H1 (cell line): Measurements from ENCODE around the gene RNF215. TPM values are rescaled to one million over a fixed set of nuclear protein-coding genes. Genes with fewer than 3 reads are reported as not detected.

Experiments used
- CTCF ChIA-PET: fragments of 300-600 bp; sonication (Branson Sonifier 250); formaldehyde crosslinking; loops from one replicate; lab custom pipeline; 2021; ENCODE audit not compliant: partially characterized antibody; lab: Charles Lee
- POLR2A ChIA-PET: fragments of 300-600 bp; sonication (Branson Sonifier 250); formaldehyde crosslinking; loops from one replicate; lab custom pipeline; 2021; ENCODE audit warnings: inconsistent platforms; ENCODE audit not compliant: partially characterized antibody; lab: Charles Lee
- DNase-seq, 2 experiments: peaks; one replicate each; pipeline versions ENCODE4 v3.0.0 to v3.0.0-alpha.2; 2010 to 2022; ENCODE audit warnings: low spot score in 2 of 2, low read depth in 1 of 2, mixed read lengths in 1 of 2
- FAIRE-seq: peaks from 2 replicates; lab custom pipeline; 2011; peaks lifted over from hg19 to GRCh38; lab: Jason Lieb, UNC
- H2AFZ ChIP-seq: 2 replicates; pipeline ENCODE4 v1.8.1; 2012; ENCODE audit warnings: low read length, inconsistent platforms
- H2AK5ac ChIP-seq: 2 replicates; pipeline ENCODE4 v1.6.1; 2013; ENCODE audit warnings: low read depth, low read length
- H2BK120ac ChIP-seq: replicated peaks from 2 replicates; pipeline ENCODE3; 2013; ENCODE audit warnings: low read depth, low read length, inconsistent platforms
- H2BK12ac ChIP-seq: 2 replicates; pipeline ENCODE4 v1.6.1; 2013; ENCODE audit warnings: low read depth, low read length
- H2BK15ac ChIP-seq: 2 replicates; pipeline ENCODE4 v1.6.1; 2013; ENCODE audit warnings: low read length
- H2BK20ac ChIP-seq: 2 replicates; pipeline ENCODE4 v1.6.1; 2013; ENCODE audit warnings: low read length
- H2BK5ac ChIP-seq: 2 replicates; pipeline ENCODE4 v1.6.1; 2013; ENCODE audit warnings: low read depth, low read length
- H3K14ac ChIP-seq: 2 replicates; pipeline ENCODE4 v1.6.1; 2013; ENCODE audit warnings: inconsistent platforms; ENCODE audit not compliant: insufficient read length
- H3K18ac ChIP-seq: 2 replicates; pipeline ENCODE4 v1.6.1; 2013; ENCODE audit warnings: low read length; ENCODE audit errors: extremely low read depth
- H3K23ac ChIP-seq: 2 replicates; pipeline ENCODE4 v1.6.1; 2013; ENCODE audit warnings: inconsistent platforms; ENCODE audit not compliant: insufficient read length
- H3K23me2 ChIP-seq: 2 replicates; pipeline ENCODE4 v1.6.1; 2013; ENCODE audit warnings: low read depth, low read length
- H3K27ac ChIP-seq: 2 replicates; pipeline ENCODE4 v1.6.1; 2011; ENCODE audit warnings: low read depth, low read length, inconsistent platforms
- H3K27me3 ChIP-seq, 4 experiments: replicated peaks in 1 of 4; 1 replicate in 1 of 4; 2 replicates in 3 of 4; pipeline versions ENCODE4 v1.6.1 to v1.8.1; 2011 to 2013; ENCODE audit warnings: low read length in 3 of 4, mild to moderate bottlenecking in 3 of 4, inconsistent platforms in 2 of 4, mixed read lengths in 2 of 4, moderate library complexity in 1 of 4; ENCODE audit not compliant: control insufficient read depth in 3 of 4, insufficient read depth in 3 of 4; ENCODE audit errors: extremely low read depth in 1 of 4
- H3K36me3 ChIP-seq, 4 experiments: 2 replicates each; pipeline versions ENCODE4 v1.6.1 to v1.8.1; 2011 to 2013; ENCODE audit warnings: mild to moderate bottlenecking in 4 of 4, low read length in 3 of 4, moderate library complexity in 2 of 4, control low read depth in 1 of 4, inconsistent platforms in 1 of 4; ENCODE audit not compliant: insufficient read depth in 4 of 4, control insufficient read depth in 2 of 4
- H3K4ac ChIP-seq: replicated peaks from 2 replicates; pipeline ENCODE3; 2013; ENCODE audit warnings: low read length, low read depth, mixed read lengths, inconsistent platforms; ENCODE audit not compliant: insufficient read length
- H3K4me1 ChIP-seq, 4 experiments: replicated peaks in 1 of 4; 1 replicate in 1 of 4; 2 replicates in 3 of 4; pipeline versions ENCODE4 v1.6.1 to v1.8.1; 2011 to 2013; ENCODE audit warnings: low read length in 3 of 4, inconsistent platforms in 2 of 4, mixed read lengths in 1 of 4; ENCODE audit not compliant: insufficient read depth in 4 of 4, control insufficient read depth in 3 of 4
- H3K4me2 ChIP-seq, 2 experiments: 2 replicates each; pipeline versions ENCODE4 v1.6.1 to v1.8.1; 2011 to 2013; ENCODE audit warnings: low read depth in 2 of 2, low read length in 2 of 2, control low read depth in 1 of 2, inconsistent platforms in 1 of 2, mild to moderate bottlenecking in 1 of 2; ENCODE audit not compliant: insufficient read depth in 1 of 2
- H3K4me3 ChIP-seq, 4 experiments: fragments of 200-600, 300-600 bp in 1 of 4; sonication (generic), shearing (Covaris generic), sonication (Bioruptor Twin) in 1 of 4; 2 replicates each; pipeline versions ENCODE4 v1.5.1 to v1.8.1; 2011 to 2016; ENCODE audit warnings: low read length in 4 of 4, low read depth in 3 of 4, control low read depth in 2 of 4, inconsistent platforms in 2 of 4, mild to moderate bottlenecking in 2 of 4, mixed read lengths in 1 of 4, moderate library complexity in 1 of 4; ENCODE audit not compliant: insufficient read depth in 2 of 4; ENCODE audit errors: extremely low read depth in 1 of 4
- H3K56ac ChIP-seq: replicated peaks from 2 replicates; pipeline ENCODE3; 2013; ENCODE audit warnings: low read depth, mild to moderate bottlenecking, mixed read lengths, low read length, inconsistent platforms; ENCODE audit not compliant: insufficient read length
- H3K79me1 ChIP-seq: 2 replicates; pipeline ENCODE4 v1.6.1; 2013; ENCODE audit warnings: low read depth, low read length, control low read depth
- H3K79me2 ChIP-seq, 2 experiments: 2 replicates each; pipeline versions ENCODE4 v1.6.1 to v1.8.1; 2012 to 2013; ENCODE audit warnings: low read length in 2 of 2, mild to moderate bottlenecking in 2 of 2, inconsistent platforms in 1 of 2; ENCODE audit not compliant: insufficient read depth in 2 of 2, control insufficient read depth in 1 of 2
- H3K9ac ChIP-seq, 4 experiments: replicated peaks in 1 of 4; 1 replicate in 1 of 4; 2 replicates in 3 of 4; pipeline versions ENCODE4 v1.6.1 to v1.8.1; 2011 to 2013; ENCODE audit warnings: low read depth in 3 of 4, low read length in 3 of 4, control low read depth in 2 of 4, mild to moderate bottlenecking in 2 of 4, moderate library complexity in 2 of 4, inconsistent platforms in 1 of 4; ENCODE audit errors: extremely low read depth in 1 of 4
- H3K9me3 ChIP-seq, 2 experiments: 2 replicates each; pipeline versions ENCODE4 v1.6.1 to v1.8.1; 2012 to 2013; ENCODE audit warnings: mild to moderate bottlenecking in 2 of 2, moderate library complexity in 2 of 2, control low read depth in 1 of 2, inconsistent platforms in 1 of 2, low read depth in 1 of 2, low read length in 1 of 2, mixed read lengths in 1 of 2; ENCODE audit not compliant: insufficient read depth in 2 of 2
- H4K20me1 ChIP-seq, 2 experiments: replicated peaks in 1 of 2; 2 replicates each; pipeline versions ENCODE3 to v1.8.1; 2011 to 2013; ENCODE audit warnings: inconsistent platforms in 2 of 2, low read length in 2 of 2, mild to moderate bottlenecking in 1 of 2; ENCODE audit not compliant: insufficient read depth in 2 of 2, control insufficient read depth in 1 of 2
- H4K5ac ChIP-seq: 2 replicates; pipeline ENCODE4 v1.6.1; 2013; ENCODE audit warnings: low read length, low read depth, mixed read lengths, inconsistent platforms; ENCODE audit not compliant: insufficient read length
- H4K8ac ChIP-seq: 2 replicates; pipeline ENCODE4 v1.8.0; 2013; ENCODE audit warnings: mild to moderate bottlenecking, moderate library complexity, low read length, inconsistent platforms; ENCODE audit not compliant: insufficient read depth; ENCODE audit errors: extremely low read depth
- H4K91ac ChIP-seq: replicated peaks from 2 replicates; pipeline ENCODE3; 2013; ENCODE audit warnings: low read length, mixed read lengths, inconsistent platforms; ENCODE audit not compliant: insufficient read length
- CBX8 ChIP-seq: fragments of 300-800, 300-1000 bp; sonication (generic); IDR thresholded peaks from 2 replicates; pipeline ENCODE4 v1.7.1; 2016; ENCODE audit warnings: low read depth, low read length, borderline replicate concordance
- EP300 ChIP-seq, 2 experiments: IDR thresholded peaks; 1 replicate in 1 of 2; 2 replicates in 1 of 2; pipeline ENCODE4 v1.6.1; 2011 to 2012; ENCODE audit warnings: low read depth in 2 of 2, low read length in 2 of 2, mild to moderate bottlenecking in 2 of 2, borderline replicate concordance in 1 of 2, inconsistent platforms in 1 of 2, moderate library complexity in 1 of 2
- GTF2F1 ChIP-seq: IDR thresholded peaks from 2 replicates; pipeline ENCODE4 v1.6.1; 2012; ENCODE audit warnings: low read depth, low read length, improper control_type of control experiment, borderline replicate concordance
- SAP30 ChIP-seq: fragments of 300-600 bp; sonication (generic); IDR thresholded peaks from 2 replicates; pipeline ENCODE4 v1.7.1; 2012; ENCODE audit warnings: low read length, moderate library complexity, mild to moderate bottlenecking, inconsistent platforms; ENCODE audit not compliant: insufficient read depth, insufficient replicate concordance
- SIX5 ChIP-seq: IDR thresholded peaks from 2 replicates; pipeline ENCODE4 v1.6.1; 2011; ENCODE audit warnings: mild to moderate bottlenecking, low read depth, low read length
- SUZ12 ChIP-seq: fragments of 200-600 bp; sonication (generic); IDR thresholded peaks from 2 replicates; pipeline ENCODE4 v1.6.1; 2012; ENCODE audit warnings: mild to moderate bottlenecking, inconsistent platforms, low read length, moderate library complexity, mixed read lengths
- TAF1 ChIP-seq: IDR thresholded peaks from 2 replicates; pipeline ENCODE4 v1.6.1; 2011; ENCODE audit warnings: mild to moderate bottlenecking, low read depth, low read length
- TBP ChIP-seq: IDR thresholded peaks from 2 replicates; pipeline ENCODE4 v1.6.1; 2011; ENCODE audit warnings: low read depth, low read length, improper control_type of control experiment
- WGBS, 2 experiments: shearing (Covaris generic) in 1 of 2; methylation state at CpG; one replicate each; pipeline versions ENCODE4 v1.1.6 to v1.1.7; 2013 to 2015; ENCODE audit warnings: low lambda C conversion rate in 2 of 2, mixed read lengths in 2 of 2, inconsistent platforms in 1 of 2, low coverage in 1 of 2, missing lambda C conversion rate in 1 of 2; ENCODE audit not compliant: insufficient replicate concordance in 2 of 2, insufficient coverage in 1 of 2, insufficient read length in 1 of 2; ENCODE audit errors: extremely low coverage in 1 of 2, missing lambda C conversion rate in 1 of 2; 5-methylcytosine and 5-hydroxymethylcytosine counted together
- polyA plus RNA-seq, 7 experiments: library from polyadenylated mRNA; depleted of rRNA in 3 of 7; stranded (reverse) in 5 of 7; unstranded in 2 of 7; fragments of >200 nt in 5 of 7; fragments of 200-250 nt in 2 of 7; gene quantifications; 1 replicate in 5 of 7; 2 replicates in 1 of 7; 4 replicates in 1 of 7; pipeline versions ENCODE4 v1.2.1 to v1.2.3, GENCODE V29; 2011 to 2013; ENCODE audit warnings: missing spikeins in 2 of 7, mixed read lengths in 2 of 7
- total RNA-seq: library from RNA; stranded (reverse); fragmentation: NEBNext Ultra II Directional; extraction: Animal tissue kit (Norgen Biotek cat#: 25700); gene quantifications from 2 replicates; pipeline ENCODE4 v1.2.1, GENCODE V29; 2021
- TF ChIP-seq, protein P1 (sequence below): IDR thresholded peaks from 2 replicates; pipeline ENCODE4 v1.6.1; 2011; ENCODE audit warnings: low read depth, mild to moderate bottlenecking, low read length; ENCODE audit not compliant: insufficient read depth

The RNF215 gene
- total and polyA plus RNA-seq, 2 of the 8 experiments (the other 6 are each of a cell fraction or from before 2014, with no cell fraction given): 13.1 to 19.0 TPM

DNA sequence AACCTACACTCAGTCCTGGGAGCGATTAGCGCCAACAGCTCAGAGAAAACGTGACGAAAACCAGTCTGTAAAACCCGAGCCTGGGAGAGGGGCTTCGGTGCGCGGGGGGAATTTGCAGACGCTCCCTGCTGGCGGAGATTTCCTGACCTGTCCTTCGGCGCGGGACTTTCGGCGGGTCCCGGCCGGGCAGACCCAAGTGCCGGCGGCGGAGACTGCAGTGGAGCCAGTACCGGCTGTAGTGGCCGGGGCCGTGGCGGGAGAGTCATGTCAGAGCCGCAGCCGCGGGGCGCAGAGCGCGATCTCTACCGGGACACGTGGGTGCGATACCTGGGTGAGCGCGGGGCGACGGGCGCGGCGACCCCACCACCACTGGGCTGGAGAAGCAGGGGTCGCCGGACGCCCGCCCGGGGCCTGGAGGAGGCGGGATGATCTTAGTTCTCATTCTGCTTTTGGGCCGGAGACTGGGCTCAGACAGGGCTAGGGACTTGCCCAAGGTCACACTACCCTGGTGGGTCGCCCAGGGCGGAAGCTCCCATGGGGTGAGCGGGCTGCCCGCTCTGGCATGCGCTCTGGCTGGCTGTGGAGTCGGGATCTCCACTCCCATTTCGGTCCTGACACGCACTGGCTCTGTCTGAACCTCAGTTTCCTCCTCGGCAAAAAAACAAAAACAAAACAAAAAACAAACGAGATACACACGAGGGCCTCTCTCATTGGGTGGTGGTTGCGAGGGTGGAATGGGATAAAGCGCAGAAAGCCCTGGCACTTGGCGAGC lies 38.6 kb upstream of the RNF215 start, which contains the start of gene MTFP1:
Gene MTFP1, plus strand, starts transcription at position 153 of the 772 bp plus-strand sequence. Its CDS starts 112 bp downstream, at position 265.
- Histone ChIP-seq H3K36me3 (peaks cover 2 to 12% (median 7%) of the 10 kb centered on the region in 4 experiments; a peak in 6 of 8 replicates), H3K27ac (no peak within 1 kb of the TSS), H4K5ac (peak within 1 kb of the TSS; percentile 20), H3K4ac (peak within 1 kb of the TSS; percentile 19), H4K91ac (peak within 1 kb of the TSS; percentile 7), H3K23ac (no peak within 1 kb of the TSS), H2BK12ac (peak within 1 kb of the TSS; percentile 35; the same call in 1 of the 2 replicates), H3K4me2 (peak within 1 kb of the TSS; percentile 70 to 71), H2BK20ac (0 out of 2 replicates have a peak within 1 kb of the TSS, but pooled peaks have one; percentile 8), H3K56ac (peak within 1 kb of the TSS; percentile 36), H3K4me3 (peak within 1 kb of the TSS; percentile 66 to 88 (median 80)), H3K23me2 (peaks cover 22% of the 10 kb centered on the region), H3K27me3 (no peaks in the 10 kb centered on the region), H3K79me2 (peaks cover 0 to 7% of the 10 kb centered on the region in 2 experiments; a peak in 1 of 4 replicates), H2BK120ac (no peak within 1 kb of the TSS), H3K79me1 (no peaks in the 10 kb centered on the region; the same call in 1 of the 2 replicates), H2BK5ac (peak within 1 kb of the TSS; percentile 57; the same call in 1 of the 2 replicates), H3K18ac (peak within 1 kb of the TSS; percentile 44), H2BK15ac (no peak within 1 kb of the TSS; the same call in 1 of the 2 replicates), H3K9me3 (no peaks in the 10 kb centered on the region), H3K4me1 (peaks cover 6 to 29% (median 15%) of the 10 kb centered on the region in 4 experiments), H4K20me1 (peaks cover 0 to 23% of the 10 kb centered on the region in 2 experiments), H2AFZ (peak within 1 kb of the TSS; percentile 76), H3K9ac (peak within 1 kb of the TSS; percentile 9 to 50 (median 40); a peak in 5 of 7 replicates), H3K14ac (no peak within 1 kb of the TSS), H2AK5ac (no peak within 1 kb of the TSS), H4K8ac (peak within 1 kb of the TSS; percentile 73)
- POLR2A ChIA-PET: interaction anchor here (0.7 to 5.2 kb wide), 15 partner anchors 9 to 322 kb away, joined by 3 to 39 read pairs (median 4); partner anchors contain the start of genes CASTOR1, CCDC157, SEC14L2 and SF3A1
- FAIRE-seq (no peak), DNase-seq (peak in 1 of 2 experiments; percentile 83)
- CTCF ChIA-PET: interaction anchor here (0.6 to 12.0 kb wide), 16 partner anchors 8 to 208 kb away, joined by 3 to 164 read pairs (median 6); partner anchors contain the start of gene SEC14L2
- 3% methylated on average over 61 of the region's 61 CpGs; no CpG with 5 or more reads in 1 of the 2 experiments for WGBS, 2 experiments
- TF ChIP-seq SIX5: no peak
- no peak for TF ChIP-seq GTF2F1
- TF ChIP-seq CBX8: no peak
- TF ChIP-seq TBP: peak; percentile 26; the same call in 1 of the 2 replicates
- peak; percentile 73; the same call in 1 of the 2 replicates for TF ChIP-seq TAF1
- no peak for TF ChIP-seq EP300 (IDR thresholded peaks at IDR 0.05; ENCODE audit: borderline replicate concordance in 1 of 2, low read depth in 2 of 2, low read length in 2 of 2)
- no peak for TF ChIP-seq SAP30
- TF ChIP-seq, protein P1, sequence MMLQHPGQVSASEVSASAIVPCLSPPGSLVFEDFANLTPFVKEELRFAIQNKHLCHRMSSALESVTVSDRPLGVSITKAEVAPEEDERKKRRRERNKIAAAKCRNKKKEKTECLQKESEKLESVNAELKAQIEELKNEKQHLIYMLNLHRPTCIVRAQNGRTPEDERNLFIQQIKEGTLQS: no peak
- TF ChIP-seq SUZ12: no peak
